ENCODE results near the gene ZFP2.

DNA sequence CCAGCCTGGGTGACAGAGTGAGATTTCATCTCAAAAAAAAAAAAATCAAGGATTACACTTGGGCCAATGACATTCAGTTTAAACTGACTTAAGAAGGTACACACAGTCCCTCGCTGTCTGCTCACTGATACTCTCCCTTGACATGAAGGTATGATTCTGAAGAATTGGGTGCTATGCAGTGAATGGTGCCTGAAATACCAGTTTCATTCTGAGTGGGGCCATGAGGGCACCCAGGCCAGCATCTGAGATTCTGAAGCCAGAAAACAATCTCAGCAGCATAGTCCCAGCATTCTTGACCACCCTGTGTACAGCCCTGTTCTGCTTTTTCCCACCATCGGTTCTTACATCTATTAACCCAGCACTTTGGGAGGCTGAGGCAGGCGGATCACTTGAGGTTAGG lies 43.8 kb upstream of the ZFP2 start:
- TF ChIP-seq, protein P1, sequence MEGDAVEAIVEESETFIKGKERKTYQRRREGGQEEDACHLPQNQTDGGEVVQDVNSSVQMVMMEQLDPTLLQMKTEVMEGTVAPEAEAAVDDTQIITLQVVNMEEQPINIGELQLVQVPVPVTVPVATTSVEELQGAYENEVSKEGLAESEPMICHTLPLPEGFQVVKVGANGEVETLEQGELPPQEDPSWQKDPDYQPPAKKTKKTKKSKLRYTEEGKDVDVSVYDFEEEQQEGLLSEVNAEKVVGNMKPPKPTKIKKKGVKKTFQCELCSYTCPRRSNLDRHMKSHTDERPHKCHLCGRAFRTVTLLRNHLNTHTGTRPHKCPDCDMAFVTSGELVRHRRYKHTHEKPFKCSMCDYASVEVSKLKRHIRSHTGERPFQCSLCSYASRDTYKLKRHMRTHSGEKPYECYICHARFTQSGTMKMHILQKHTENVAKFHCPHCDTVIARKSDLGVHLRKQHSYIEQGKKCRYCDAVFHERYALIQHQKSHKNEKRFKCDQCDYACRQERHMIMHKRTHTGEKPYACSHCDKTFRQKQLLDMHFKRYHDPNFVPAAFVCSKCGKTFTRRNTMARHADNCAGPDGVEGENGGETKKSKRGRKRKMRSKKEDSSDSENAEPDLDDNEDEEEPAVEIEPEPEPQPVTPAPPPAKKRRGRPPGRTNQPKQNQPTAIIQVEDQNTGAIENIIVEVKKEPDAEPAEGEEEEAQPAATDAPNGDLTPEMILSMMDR (IDR thresholded peaks at IDR 0.05): no peak
- no peak for TF ChIP-seq POLR2AphosphoS5 (IDR thresholded peaks at IDR 0.05)

All from sigmoid colon (tissue), 4 donors.